Adrenal gland (tissue), 5 donors: ENCODE measurements around the gene RIMKLB.
"Not testable (repeated sequence)": the region's sequence is repeated elsewhere in the genome, so short reads cannot be mapped to it uniquely, and the experiment has no call there.

Source experiments
- POLR2A ChIP-seq, 2 donors: fragments of 450-650 bp; IDR thresholded peaks; one replicate each; pipeline ENCODE4 v1.6.1; 2017; ENCODE audit warnings: antibody characterized with exemption in 2 of 2, mild to moderate bottlenecking in 2 of 2, moderate library complexity in 1 of 2
- TF ChIP-seq, protein P1 (sequence below), 6 experiments: fragments of 450-650 bp in 4 of 6; fragments of 200-600 bp in 2 of 6; sonication (generic) in 1 of 6; IDR thresholded peaks; 1 replicate in 5 of 6; 2 replicates in 1 of 6; pipeline versions ENCODE4 v1.5.1 to v1.8.0; 2016 to 2021; ENCODE audit warnings: antibody characterized with exemption in 6 of 6, mild to moderate bottlenecking in 2 of 6, moderate library complexity in 1 of 6
- donor health status: DM: no; HTN: no; CAD: no.

DNA sequence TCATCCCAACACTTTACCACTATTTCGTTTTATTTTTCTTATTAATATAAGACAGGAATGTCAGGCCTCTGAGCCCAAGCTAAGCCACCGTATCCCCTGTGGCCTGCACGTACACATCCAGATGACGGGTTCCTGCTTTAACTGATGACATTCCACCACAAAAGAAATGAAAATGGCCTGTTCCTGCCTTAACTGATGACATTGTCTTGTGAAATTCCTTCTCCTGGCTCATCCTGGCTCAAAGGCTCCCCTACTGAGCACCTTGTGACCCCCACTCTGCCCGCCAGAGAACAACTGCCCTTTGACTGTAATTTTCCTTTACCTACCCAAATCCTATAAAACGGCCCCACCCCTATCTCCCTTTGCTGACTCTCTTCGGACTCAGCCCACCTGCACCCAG lies 112.3 kb downstream of the RIMKLB start:
- TF ChIP-seq, protein P1, sequence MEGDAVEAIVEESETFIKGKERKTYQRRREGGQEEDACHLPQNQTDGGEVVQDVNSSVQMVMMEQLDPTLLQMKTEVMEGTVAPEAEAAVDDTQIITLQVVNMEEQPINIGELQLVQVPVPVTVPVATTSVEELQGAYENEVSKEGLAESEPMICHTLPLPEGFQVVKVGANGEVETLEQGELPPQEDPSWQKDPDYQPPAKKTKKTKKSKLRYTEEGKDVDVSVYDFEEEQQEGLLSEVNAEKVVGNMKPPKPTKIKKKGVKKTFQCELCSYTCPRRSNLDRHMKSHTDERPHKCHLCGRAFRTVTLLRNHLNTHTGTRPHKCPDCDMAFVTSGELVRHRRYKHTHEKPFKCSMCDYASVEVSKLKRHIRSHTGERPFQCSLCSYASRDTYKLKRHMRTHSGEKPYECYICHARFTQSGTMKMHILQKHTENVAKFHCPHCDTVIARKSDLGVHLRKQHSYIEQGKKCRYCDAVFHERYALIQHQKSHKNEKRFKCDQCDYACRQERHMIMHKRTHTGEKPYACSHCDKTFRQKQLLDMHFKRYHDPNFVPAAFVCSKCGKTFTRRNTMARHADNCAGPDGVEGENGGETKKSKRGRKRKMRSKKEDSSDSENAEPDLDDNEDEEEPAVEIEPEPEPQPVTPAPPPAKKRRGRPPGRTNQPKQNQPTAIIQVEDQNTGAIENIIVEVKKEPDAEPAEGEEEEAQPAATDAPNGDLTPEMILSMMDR (IDR thresholded peaks at IDR 0.05) = not testable (repeated sequence)
- not testable (repeated sequence) for TF ChIP-seq POLR2A (IDR thresholded peaks at IDR 0.05)
